K562 (cell line): ENCODE data around the gene NKIRAS2.

Experiments
- CTCF ChIP-seq, 3 experiments: IDR thresholded peaks in 2 of 3; conservative IDR thresholded peaks in 1 of 3; 2 replicates each; pipeline ENCODE4 v1.5.1; 2011 to 2012; ENCODE audit warnings: low read length in 3 of 3, mild to moderate bottlenecking in 3 of 3, control low read depth in 2 of 3, improper control_type of control experiment in 1 of 3, inconsistent platforms in 1 of 3, low read depth in 1 of 3, mixed read lengths in 1 of 3, moderate library complexity in 1 of 3; ENCODE audit not compliant: insufficient read depth in 2 of 3
- EZH2 ChIP-seq: IDR thresholded peaks from 2 replicates; pipeline ENCODE4 v1.6.1; 2012; ENCODE audit warnings: low read depth, mild to moderate bottlenecking, inconsistent platforms, low read length, borderline replicate concordance
- KDM4B ChIP-seq, 2 experiments: fragments of 450-650 bp in 1 of 2; sonication (generic) in 1 of 2; IDR thresholded peaks; 2 replicates each; pipeline ENCODE4 v1.6.1; 2016 to 2017; ENCODE audit warnings: borderline replicate concordance in 2 of 2, antibody characterized with exemption in 1 of 2, low read depth in 1 of 2, mild to moderate bottlenecking in 1 of 2
- PHF8 ChIP-seq: fragments of 200-600 bp; sonication (generic); IDR thresholded peaks from 2 replicates; pipeline ENCODE4 v1.6.1; 2012; ENCODE audit warnings: mixed run types, mild to moderate bottlenecking, inconsistent platforms, low read length, moderate library complexity, borderline replicate concordance
- POLR2A ChIP-seq: fragments of 450-650 bp; conservative IDR thresholded peaks from 2 replicates; pipeline ENCODE4 v1.6.1; 2016
- POLR2AphosphoS5 ChIP-seq: IDR thresholded peaks from 2 replicates; pipeline ENCODE4 v1.6.1; 2011; ENCODE audit warnings: mild to moderate bottlenecking, low read depth, low read length, moderate library complexity; ENCODE audit not compliant: control insufficient read depth, insufficient read depth
- RFX5 ChIP-seq: IDR thresholded peaks from 2 replicates; pipeline ENCODE4 v1.6.1; 2011; ENCODE audit warnings: low read depth, mild to moderate bottlenecking, improper control_type of control experiment, low read length
- TARDBP ChIP-seq: fragments of 450-650 bp; IDR thresholded peaks from 2 replicates; pipeline ENCODE4 v1.6.1; 2016
- ZBTB11 ChIP-seq, 3 experiments: fragments of 200-800 bp in 1 of 3; fragments of 250-450 bp in 1 of 3; fragments of 450-650 bp in 1 of 3; sonication (Bioruptor Pico) in 1 of 3; sonication (Bioruptor generic) in 1 of 3; formaldehyde crosslinking in 1 of 3; IDR thresholded peaks; 2 replicates each; pipeline versions ENCODE4 v1.6.1 to v1.8.0; 2016 to 2022; ENCODE audit warnings: mild to moderate bottlenecking in 2 of 3, missing genetic modification characterization in 2 of 3, missing compliant biosample characterization in 1 of 3, moderate library complexity in 1 of 3
- ZNF232 ChIP-seq: sonication (generic); formaldehyde crosslinking; IDR thresholded peaks from 2 replicates; pipeline ENCODE4 v1.8.0; 2022; ENCODE audit warnings: mild to moderate bottlenecking, missing genetic modification reagents
- TF ChIP-seq, protein P1 (sequence below): sonication (generic); formaldehyde crosslinking; IDR thresholded peaks from 2 replicates; pipeline ENCODE4 v1.8.1; 2023; ENCODE audit warnings: mild to moderate bottlenecking, missing genetic modification reagents

DNA sequence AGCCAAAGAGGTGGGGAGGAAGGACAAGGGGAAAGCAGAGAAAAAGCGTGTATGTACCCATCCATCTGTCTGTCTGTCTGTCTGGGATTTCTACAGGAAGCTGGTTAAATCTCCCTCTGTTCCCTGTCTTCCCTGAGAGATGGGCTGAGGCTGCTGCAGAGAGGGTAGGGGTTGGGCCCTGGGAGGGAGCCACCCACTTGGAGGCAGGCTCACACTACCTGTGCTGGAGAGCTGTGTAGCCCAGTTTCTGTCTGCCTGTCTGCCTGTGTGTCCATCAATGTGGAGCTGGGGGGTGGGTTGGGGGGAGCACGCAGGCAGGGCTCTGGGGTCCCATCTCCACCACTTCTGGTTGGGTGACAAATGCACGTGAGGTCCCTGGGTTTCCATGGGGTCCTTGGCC lies 49.1 kb downstream of the NKIRAS2 start:
- TF ChIP-seq CTCF (IDR thresholded peaks at IDR 0.05 in 2 of 3, conservative IDR thresholded peaks at IDR 0.05 in 1 of 3; ENCODE audit: insufficient read depth in 2 of 3, low read depth in 1 of 3, low read length in 3 of 3) (no peak), POLR2A (no peak), ZNF232 (no peak), EZH2 (no peak), RFX5 (no peak), TARDBP (no peak), POLR2AphosphoS5 (no peak), KDM4B (IDR thresholded peaks at IDR 0.05; ENCODE audit: borderline replicate concordance in 2 of 2, low read depth in 1 of 2) (no peak), PHF8 (no peak), ZBTB11 (CRISPR knock-in tag; IDR thresholded peaks at IDR 0.05) (no peak)
- TF ChIP-seq, protein P1, sequence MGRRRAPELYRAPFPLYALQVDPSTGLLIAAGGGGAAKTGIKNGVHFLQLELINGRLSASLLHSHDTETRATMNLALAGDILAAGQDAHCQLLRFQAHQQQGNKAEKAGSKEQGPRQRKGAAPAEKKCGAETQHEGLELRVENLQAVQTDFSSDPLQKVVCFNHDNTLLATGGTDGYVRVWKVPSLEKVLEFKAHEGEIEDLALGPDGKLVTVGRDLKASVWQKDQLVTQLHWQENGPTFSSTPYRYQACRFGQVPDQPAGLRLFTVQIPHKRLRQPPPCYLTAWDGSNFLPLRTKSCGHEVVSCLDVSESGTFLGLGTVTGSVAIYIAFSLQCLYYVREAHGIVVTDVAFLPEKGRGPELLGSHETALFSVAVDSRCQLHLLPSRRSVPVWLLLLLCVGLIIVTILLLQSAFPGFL (CRISPR knock-in tag) = no peak
